ENCODE measurements around the gene ARL5A.

The ARL5A gene

GRCh38 chr2:151862700-151863099, 34.5 kb upstream of the ARL5A start:
- no peak for TF ChIP-seq RAD21 (IDR thresholded peaks at IDR 0.05; ENCODE audit: low read depth)
- no peak; the same call in 1 of the 2 replicates for TF ChIP-seq NFIC (IDR thresholded peaks at IDR 0.05)
- TF ChIP-seq, protein P1, sequence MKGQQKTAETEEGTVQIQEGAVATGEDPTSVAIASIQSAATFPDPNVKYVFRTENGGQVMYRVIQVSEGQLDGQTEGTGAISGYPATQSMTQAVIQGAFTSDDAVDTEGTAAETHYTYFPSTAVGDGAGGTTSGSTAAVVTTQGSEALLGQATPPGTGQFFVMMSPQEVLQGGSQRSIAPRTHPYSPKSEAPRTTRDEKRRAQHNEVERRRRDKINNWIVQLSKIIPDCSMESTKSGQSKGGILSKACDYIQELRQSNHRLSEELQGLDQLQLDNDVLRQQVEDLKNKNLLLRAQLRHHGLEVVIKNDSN (IDR thresholded peaks at IDR 0.05) = peak; percentile 80
- no peak for TF ChIP-seq EGR1 (IDR thresholded peaks at IDR 0.05)
- no peak for TF ChIP-seq CREB1 (IDR thresholded peaks at IDR 0.05; ENCODE audit: low read depth)
- TF ChIP-seq REST (IDR thresholded peaks at IDR 0.05; ENCODE audit: low read depth) = no peak
- TF ChIP-seq CEBPB (IDR thresholded peaks at IDR 0.05) = no peak
- no peak for TF ChIP-seq YY1 (IDR thresholded peaks at IDR 0.05; ENCODE audit: low read depth)

DNA sequence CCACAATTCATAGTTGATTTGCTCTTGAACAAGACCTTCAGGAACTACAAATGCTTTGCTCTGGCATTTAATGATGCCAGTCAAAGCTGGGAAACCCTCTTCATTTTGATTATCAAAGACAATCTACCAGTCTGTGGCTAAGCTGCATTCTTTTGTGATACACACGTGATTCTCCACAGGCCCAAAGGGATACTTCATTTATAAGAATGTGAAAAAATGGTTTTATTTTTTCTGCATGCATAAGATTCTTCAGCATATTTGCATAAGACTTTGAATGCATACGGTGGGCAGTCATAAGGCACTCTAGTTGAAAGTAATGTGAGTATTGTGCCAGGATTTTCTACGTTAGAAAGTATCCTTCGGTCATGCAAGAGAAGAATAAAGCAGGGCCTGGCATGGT, 33.0 kb upstream of the ARL5A start:
- TF ChIP-seq CEBPB (IDR thresholded peaks at IDR 0.05) (no peak), TCF12 (IDR thresholded peaks at IDR 0.05; ENCODE audit: low read depth) (no peak), REST (IDR thresholded peaks at IDR 0.05; ENCODE audit: low read depth) (no peak), CREB1 (IDR thresholded peaks at IDR 0.05; ENCODE audit: low read depth) (no peak), FOXM1 (IDR thresholded peaks at IDR 0.05; ENCODE audit: borderline replicate concordance, low read depth) (no peak), YY1 (IDR thresholded peaks at IDR 0.05; ENCODE audit: low read depth) (no peak), MAX (IDR thresholded peaks at IDR 0.05) (no peak), EGR1 (IDR thresholded peaks at IDR 0.05) (no peak), ZBTB7A (IDR thresholded peaks at IDR 0.05; ENCODE audit: low read depth) (no peak), EP300 (IDR thresholded peaks at IDR 0.05; ENCODE audit: borderline replicate concordance) (no peak), RAD21 (IDR thresholded peaks at IDR 0.05; ENCODE audit: low read depth) (no peak)
- TF ChIP-seq, protein P1 (IDR thresholded peaks at IDR 0.05) = no peak

DNA sequence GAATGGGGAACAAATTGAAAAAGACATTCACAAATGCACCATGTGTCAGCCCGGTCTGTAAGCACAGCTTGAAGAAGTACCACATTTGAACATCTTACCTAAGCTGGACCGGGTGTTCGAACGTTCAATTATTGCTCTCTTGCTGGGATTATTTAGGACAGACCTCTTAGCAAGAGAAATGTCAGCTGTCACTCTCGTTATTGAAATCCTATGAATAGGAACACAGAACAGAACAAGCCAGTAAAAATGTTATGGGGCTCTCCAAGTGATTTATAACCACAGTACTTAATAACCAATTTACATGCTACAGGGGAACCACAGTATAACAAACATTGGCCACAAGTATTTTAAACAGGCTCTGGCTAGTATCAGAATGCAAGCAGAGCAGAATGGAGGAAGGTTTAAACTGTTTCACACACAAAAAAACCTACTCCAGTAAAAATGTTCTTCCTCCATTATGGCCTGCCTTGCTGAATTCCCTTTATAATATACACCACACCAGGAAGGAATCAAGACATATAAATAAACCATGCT, 32.5 kb upstream of the ARL5A start:
- TF ChIP-seq NFIC (IDR thresholded peaks at IDR 0.05) = no peak
- TF ChIP-seq TEAD4 (IDR thresholded peaks at IDR 0.05) = no peak
- no peak for TF ChIP-seq YY1 (IDR thresholded peaks at IDR 0.05; ENCODE audit: low read depth)
- TF ChIP-seq CREB1 (IDR thresholded peaks at IDR 0.05; ENCODE audit: low read depth) = no peak
- TF ChIP-seq MAX (IDR thresholded peaks at IDR 0.05) = no peak
- TF ChIP-seq ZBTB7A (IDR thresholded peaks at IDR 0.05; ENCODE audit: low read depth) = no peak
- TF ChIP-seq TCF12 (IDR thresholded peaks at IDR 0.05; ENCODE audit: low read depth) = no peak
- TF ChIP-seq EGR1 (IDR thresholded peaks at IDR 0.05) = no peak
- no peak for TF ChIP-seq RAD21 (IDR thresholded peaks at IDR 0.05; ENCODE audit: low read depth)
- TF ChIP-seq EP300 (IDR thresholded peaks at IDR 0.05; ENCODE audit: borderline replicate concordance) = no peak
- TF ChIP-seq REST (IDR thresholded peaks at IDR 0.05; ENCODE audit: low read depth) = no peak
- TF ChIP-seq CEBPB (IDR thresholded peaks at IDR 0.05) = no peak
- TF ChIP-seq, protein P1 (IDR thresholded peaks at IDR 0.05) = no peak
- no peak for TF ChIP-seq TAF1 (IDR thresholded peaks at IDR 0.05; ENCODE audit: low read depth)
- TF ChIP-seq FOXM1 (IDR thresholded peaks at IDR 0.05; ENCODE audit: borderline replicate concordance, low read depth) = no peak

GRCh38 chr2:151860210-151860609, 32.0 kb upstream of the ARL5A start:
- TF ChIP-seq CEBPB (IDR thresholded peaks at IDR 0.05) = no peak
- TF ChIP-seq TCF12 (IDR thresholded peaks at IDR 0.05; ENCODE audit: low read depth) = no peak
- no peak for TF ChIP-seq EP300 (IDR thresholded peaks at IDR 0.05; ENCODE audit: borderline replicate concordance)
